HG02642 (cell line): ENCODE data around the gene TMC7.
"Not testable (repeated sequence)": the region's sequence is repeated elsewhere in the genome, so short reads cannot be mapped to it uniquely, and the experiment has no call there.

Source experiments
- ATAC-seq: cut with Tn5 transposase; IDR thresholded peaks from one replicate; pipeline ENCODE4 v1.9.1; 2021; ENCODE audit warnings: mild to moderate bottlenecking; ENCODE audit not compliant: unreplicated experiment, poor library complexity

The TMC7 gene

DNA sequence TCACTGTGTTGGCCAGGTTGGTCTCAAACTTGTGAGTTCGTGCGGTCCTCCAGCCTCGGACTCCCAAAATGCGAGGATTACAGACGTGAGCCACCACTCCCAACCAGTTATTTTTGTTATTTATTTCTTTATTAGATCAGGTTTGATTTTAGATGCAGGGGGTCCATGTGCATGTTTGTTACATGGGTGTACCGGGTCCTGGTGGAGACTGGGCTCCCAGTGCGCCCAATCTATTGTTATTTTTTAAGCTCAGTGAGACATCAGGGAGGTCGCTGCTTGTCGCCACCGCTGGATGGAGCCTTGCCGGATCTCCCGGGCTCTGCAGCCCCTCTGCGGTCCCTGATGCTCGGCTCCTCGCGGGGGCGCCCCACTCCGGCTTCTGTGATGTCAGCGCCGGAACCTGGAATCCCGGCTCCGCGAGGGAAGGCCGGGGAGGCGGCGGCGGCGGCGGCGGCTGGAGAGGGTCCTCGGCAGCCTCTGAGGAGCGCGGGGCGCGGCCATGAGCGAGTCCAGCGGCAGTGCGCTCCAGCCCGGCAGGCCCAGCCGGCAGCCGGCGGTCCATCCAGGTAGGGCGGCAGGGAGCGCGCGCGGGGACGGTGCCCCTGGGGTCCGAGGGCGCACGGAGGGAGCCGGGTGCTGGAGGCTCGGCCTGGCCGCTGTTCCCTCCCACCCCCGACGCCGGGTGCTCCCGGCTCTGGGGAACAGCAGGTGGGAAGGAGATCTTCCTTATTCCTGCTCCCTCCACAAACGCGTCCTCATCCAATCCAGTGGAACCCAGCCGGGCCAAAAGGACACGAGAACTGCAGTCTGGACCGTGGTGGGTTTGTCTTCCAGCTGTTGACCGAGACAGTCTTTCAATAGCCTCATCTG, at the start of gene TMC7:
TSS of gene TMC7 (plus strand) at position 370 of the 870 bp plus-strand sequence. CDS start at position 500, 130 bp downstream.
- ATAC-seq = no peak

DNA sequence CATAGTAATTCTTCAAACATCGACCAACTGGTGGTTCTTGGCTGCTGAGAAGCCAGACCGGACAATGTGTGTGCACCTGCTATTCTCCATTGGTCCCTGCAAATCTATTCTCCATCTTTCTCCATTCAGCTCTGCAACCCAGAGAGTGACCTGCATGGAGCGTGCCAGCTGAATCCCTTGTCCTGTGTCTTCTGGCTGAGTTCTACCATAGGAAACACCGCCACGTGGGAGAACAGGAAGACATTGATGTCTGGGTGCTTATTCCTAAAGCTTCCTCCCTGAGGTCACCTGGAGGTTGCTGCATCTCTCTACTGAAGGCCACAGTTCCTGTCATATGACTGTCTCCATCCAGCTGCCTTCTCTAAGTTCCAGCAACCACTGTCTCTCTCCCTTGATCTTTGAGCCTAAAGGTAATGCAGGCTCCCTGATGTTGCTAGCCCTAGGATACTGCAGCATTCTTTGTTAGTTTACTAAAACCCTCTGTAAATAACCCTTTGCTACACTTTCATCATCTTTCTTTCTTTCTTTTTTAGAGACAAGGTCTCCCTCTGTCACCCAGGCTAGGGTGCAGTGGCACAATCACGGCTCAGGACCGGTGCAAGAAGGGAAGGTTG, 46.9 kb upstream of the TMC7 start:
- ATAC-seq = no peak

DNA sequence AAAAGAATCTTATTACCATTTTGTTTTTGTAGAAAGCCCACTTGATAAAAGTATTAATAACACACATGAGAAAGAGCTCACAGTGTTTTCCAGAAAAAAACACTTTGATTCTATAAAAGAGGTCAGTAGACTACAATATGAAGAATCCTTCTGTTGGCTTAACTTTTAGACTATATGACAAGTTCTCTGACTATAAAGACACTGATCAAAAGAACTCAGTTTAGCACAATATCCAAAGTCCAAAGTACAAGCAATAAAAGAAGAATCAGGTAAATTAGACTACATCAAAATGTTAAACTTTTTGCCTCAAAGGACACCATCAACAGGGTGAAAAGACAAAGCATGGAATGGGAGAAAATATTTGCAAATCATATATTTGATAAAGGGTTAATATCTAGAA, 46.3 kb upstream of the TMC7 start:
- ATAC-seq = no peak

DNA sequence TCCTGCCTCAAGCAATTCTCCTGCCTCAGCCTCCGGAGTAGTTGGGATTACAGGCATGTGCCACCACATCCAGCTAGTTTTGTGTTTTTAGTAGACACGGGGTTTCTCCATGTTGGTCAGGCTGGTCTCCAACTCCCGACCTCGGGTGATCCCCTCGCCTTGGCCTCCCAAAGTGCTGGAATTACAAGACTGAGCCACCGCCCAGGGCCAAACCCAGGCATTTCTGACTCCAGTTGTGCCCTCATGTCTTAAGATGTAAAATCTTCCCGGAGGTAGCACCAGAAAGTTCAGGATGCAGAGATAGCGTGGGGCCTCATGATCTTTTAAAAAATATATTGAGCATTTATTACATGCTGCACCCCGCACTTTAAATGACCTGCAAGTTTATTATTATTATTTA, 44.7 kb upstream of the TMC7 start:
- no peak for ATAC-seq

DNA sequence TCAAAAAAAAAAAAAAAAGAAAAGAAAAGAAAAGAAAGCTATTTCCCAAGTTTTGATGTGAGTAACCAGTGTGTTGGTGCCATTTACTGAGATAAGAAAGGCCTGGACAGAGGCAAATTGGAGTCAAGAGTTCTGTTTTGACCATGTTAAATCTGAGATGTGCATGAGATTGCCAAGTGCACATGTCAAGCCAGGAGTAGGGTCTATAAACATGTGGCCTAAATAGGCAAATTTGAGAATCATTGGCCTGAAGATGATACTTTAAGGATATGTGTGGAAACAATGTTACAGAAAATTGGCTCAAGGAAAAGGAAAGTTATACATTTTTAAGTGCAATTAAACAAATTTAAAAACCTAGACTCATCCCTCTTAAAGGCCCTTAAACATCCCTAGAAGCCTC, 42.3 kb upstream of the TMC7 start:
- ATAC-seq = no peak

DNA sequence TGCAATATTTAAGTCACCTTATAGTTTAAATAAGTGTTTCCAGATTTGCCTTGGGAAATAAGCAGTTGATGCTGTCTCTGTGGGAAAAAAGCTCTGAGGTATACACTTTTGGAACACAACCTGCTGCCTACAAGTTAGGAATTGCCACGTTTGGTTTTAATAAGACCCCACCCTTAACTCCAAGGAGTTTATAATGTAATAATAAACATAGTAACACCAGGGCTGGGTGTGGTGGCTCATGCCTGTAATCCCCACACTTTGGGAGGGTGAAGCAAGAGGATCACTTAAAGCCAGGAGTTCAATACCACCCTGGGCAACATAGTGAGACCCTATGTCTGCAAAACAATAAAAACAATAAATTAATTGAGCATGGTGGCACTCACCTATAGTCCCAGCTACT, 41.7 kb upstream of the TMC7 start:
- ATAC-seq = no peak

DNA sequence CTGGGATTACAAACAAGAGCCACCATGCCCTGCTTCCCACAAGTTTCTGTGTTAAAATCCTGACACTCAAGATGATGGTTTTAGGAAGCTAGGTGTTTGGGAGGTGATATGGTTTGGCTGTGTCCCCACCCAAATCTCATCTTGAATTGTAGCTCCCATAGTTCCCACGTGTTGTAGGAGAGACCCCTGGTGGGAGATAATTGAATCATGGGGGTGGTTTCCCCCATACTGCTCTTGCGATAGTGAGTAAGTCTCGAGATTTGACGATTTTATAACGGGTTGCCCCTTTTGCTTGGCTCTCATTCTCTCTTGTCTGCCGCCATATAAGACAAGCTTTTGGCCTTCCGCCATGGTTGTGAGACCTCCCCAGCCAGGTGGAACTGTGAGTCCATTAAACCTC, 40.3 kb upstream of the TMC7 start:
- ATAC-seq = no peak

DNA sequence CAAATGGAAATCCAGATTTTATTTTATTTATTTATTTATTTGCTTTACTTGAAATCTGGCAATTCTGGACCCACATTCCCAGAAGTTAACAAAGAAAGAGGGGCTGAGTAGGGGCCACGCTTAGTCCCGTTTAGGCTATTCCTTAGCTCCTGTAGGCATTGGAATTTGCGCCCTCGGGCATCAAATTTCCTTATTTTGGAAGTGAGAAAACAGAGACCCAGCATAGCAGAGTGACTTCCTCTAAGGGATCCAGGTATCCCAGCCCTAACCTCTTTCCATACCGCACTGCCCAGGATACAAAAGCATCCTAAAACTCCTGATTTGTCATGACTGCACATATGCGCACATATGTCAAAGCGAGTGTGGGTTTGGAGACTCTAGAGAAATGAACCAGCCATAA, 38.5 kb upstream of the TMC7 start:
- no peak for ATAC-seq

DNA sequence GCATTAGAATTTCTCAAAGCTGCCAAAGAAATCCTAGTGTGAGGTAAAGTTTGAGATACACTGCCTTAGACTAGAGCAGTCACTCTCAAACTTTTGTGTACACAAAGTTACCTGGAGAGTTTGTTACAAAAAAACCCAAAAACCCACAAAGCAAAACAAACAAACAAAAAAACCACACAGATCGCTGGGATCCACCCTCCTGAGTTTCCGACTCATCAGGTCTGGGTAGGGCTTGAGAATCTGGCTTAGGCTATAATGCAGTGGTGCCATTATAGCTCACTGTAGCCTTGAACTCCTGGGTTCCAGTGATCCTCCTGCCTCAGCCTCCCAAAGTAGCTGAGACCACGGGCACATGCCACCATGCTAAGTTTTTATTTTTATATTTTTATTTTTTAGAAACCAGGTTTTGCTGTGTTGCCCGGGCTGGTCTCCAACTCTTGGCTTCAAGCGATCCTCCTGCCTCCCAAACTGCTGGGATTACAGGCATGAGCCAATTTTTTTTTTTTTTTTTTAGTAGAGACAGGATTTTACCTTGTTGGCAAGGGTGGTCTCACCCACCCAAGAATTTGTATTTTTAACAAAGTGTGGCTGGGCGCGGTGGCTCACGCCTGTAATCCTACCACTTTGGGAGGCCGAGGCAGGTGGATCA, 35.2 kb upstream of the TMC7 start:
- no peak for ATAC-seq

DNA sequence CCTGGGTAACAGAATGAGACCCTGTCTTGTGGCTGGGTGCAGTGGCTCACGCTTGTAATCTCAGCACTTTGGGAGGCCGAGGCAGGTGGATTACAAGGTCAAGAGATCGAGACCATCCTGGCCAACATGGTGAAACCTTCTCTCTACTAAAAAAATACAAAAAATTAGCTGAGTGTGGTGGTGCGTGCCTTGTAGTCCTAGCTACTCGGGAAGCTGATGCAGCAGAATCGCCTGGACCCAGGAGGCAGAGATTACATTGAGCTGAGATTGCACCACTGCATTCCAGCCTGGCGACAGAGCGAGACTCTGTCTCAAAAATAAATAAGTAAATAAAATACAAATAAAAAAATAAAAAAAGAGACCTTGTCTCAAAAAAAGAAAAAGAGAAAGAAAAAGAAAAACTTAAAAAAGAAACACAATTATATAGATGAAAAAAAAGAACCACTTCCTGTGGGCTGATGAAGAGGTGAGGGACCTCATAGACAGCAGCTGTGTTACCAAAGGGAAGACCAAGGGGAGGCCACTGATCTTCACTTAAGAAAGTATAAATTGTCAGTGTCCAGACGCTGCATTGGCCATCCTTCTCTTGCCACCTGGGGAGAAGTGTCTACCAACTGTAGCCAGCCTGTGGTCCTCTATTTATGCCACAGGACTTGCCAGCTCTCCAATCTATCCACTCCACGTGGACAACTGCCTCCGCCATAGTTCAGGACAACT, 33.1 kb upstream of the TMC7 start:
- no peak for ATAC-seq

DNA sequence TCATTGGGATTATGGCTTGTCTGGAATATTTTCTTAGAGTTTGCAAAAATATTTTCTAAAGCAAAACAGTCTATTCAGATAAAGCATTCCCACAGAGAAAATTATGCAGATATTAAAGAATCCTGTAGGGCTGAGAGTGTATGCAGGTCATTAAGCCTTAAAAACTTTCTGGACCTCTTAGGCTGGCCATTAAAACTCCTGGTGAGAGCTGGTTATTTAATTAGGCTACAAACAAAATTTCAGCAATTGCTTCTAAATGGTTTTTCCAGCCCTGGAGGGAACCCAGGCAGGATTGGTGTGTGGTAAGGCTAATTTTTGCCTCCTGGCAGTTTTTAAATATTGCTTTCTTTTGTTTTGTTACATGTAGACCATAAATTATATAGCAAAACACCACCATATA, 30.2 kb upstream of the TMC7 start:
- no peak for ATAC-seq

DNA sequence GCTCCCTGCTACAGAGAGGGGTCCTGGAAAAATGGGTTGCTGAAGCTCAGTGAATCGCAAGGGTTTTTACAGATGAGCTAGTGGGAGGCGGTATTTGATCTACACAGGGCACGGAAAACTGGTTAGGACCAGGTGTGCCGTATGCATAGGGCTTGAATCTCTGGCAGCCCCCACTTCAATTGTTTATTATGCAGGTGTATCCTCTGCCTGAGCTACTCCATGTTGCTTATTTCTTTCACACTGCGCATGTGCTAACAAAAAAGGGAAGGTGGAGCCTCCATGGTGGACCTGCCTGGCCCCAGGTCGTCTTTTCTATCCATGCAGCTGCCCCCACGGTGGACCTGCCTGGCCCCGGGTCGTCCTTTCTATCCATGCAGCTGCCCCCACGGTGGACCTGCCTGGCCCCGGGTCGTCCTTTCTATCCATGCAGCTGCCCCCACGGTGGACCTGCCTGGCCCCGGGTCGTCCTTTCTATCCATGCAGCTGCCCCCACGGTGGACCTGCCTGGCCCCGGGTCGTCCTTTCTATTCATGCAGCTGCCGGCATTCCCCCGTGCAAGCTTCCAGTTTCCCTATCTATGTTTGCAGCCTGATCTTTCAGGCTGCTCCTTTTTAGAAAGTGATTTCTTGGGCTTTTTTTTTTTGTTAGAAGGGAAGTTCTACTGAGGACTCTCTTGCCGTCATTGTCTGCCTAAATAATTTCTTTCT, 27.7 kb upstream of the TMC7 start:
- ATAC-seq = not testable (repeated sequence)

DNA sequence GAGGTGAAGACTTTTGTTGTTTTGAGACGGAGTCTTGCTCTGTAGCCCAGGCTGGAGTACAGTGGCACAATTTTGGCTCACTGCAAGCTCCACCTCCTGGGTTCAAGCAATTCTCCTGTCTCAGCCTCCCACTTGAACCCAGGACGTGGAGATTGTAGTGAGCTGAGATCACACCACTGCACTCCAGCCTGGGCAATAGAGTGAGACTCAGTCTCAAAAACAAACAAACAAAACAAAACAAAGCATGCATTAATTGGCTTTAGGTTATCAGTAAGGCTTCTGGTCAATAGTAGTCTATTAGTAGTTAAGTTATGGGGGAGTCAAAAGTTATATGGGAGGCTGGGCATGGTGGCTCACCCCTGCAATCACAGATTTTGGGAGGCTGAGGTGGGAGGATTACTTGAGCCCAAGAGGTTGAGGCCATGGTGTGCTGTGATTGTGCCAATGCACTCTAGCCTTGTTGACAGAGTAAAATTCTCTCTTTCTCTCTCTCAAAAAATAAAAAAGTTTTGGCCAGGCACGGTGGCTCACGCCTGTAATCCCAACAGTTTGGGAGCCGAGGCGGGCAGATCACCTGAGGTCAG, 27.0 kb upstream of the TMC7 start:
- not testable (repeated sequence) for ATAC-seq

DNA sequence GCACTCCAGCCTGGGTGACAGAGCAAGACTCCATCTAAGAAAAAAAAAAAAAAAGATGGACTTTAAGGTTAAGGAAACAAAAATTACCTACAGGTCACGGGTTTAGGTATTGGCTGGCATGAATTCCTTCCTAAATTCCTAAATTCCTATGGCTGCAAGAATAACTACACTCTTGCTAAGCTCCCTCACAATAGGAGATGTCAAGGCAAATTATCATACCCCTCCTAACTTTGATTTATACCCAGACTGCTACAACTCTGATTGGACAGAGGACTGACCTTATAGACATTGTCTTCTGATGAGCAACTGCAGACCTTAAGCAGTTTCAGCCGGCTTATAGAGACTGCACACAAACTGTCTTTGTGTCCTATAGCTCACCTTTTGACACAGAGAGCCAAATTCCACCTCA, 25.1 kb upstream of the TMC7 start:
- ATAC-seq = no peak

DNA sequence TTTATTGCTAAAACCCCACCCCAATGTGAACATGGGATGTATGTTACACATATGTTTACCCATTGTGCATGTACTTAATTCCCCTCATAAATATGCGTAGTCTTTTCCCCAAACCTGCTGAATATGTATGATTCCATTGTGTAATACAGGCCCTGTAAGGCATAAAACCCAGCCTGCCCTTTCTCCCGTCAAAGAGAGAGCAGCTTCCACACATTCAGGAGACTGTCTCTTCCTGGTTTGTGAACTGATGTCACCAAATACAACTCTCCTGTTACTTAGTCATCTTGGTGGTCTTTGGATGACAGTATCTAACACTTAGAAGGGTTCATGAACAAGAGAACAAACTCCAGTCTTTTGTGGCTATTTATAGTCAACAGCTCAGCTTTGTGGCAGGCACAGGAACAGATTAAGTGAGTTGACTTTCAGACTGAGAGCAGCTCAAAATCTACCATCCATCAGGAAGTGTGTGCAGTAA, 24.7 kb upstream of the TMC7 start:
- no peak for ATAC-seq

DNA sequence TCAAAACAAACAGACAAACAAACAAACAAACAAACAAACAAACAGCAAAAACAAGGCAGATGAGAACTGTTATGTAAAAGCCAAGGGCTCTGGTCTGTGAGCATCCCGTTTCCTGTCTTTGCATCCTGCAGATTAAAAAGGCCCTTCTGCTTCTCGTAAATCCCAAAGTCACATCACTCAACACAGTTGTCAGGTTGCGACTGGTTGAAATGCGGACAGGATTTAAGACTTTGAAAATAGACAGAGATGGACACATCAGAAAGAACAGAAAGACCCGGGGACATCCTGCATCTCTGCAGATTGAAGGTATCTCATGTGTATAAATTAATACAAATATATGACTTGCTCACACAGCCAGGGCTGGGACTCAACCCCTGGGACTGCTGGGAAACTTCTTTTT, 18.2 kb upstream of the TMC7 start:
- no peak for ATAC-seq

DNA sequence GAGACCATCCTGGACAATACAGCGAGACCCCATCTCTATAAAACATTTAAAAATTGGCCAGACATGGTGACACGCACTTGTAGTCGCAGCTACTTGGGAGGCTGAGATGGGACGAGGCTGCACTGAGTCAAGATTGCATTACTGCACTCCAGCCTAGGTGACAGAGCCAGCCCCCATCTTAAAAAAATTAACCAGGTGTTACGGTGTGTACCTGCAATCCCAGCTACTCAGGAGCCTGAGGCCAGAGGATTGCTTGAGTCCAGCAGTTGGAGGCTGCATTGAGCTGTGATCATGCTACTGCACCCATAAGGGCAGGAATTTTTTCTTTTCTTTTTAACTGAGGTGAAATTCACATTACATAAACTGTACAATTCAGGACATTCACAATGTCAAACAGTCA, 16.9 kb upstream of the TMC7 start:
- no peak for ATAC-seq

DNA sequence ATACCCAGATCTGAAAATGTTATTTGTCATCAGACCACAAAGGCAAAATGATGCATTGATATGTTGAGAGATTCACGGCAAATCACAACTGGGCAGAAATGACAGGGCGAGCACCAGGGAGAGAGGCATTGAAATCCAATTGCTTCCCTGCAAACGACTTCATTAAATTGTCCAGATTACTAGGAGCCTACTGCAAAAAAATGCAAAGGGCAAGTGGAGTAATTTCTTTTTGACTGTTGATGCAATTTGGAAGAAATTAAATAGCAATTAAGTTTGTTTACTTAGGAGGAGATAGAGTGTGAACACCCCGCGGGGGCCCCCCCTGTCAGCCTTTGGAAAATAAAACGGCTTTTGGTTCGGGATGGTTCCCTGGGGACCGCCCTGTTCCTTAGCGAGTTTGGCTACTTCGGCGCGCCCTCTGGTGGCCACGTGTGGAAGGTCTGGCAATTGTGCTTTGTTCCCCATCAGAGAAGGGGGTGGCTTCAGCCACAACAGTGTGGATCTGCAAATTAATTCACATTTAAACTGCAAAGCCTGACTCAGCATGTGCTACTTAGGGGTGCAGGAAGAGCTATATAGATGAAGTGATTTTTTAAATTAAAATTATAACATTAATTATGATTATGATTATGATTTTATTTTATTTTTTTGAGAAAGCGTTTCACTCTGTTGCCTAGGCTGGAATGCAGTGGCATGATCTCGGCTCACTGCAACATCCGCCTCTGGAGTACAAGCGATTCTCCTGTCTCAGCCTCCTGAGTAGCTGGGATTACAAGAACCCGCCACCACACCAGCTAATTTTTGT, 14.5 kb upstream of the TMC7 start:
- ATAC-seq = peak; percentile 48

DNA sequence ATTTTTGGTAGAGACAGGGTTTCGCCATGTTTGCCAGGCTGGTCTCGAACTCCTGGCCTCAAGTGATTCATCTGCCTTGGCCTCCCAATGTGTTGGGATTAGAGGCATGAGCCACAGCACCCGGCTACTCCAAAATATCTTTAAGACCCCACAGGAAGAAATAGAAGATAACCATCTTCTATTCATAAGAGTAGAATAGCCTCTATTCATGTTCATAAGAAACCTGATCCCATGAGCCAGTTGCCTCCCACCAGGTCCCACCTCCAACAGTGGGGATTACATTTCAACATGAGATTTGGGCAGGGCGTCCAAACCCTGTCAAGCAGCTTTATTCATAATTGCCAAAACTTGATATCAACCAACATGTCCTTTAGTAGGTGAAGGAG, 13.9 kb upstream of the TMC7 start:
- ATAC-seq = no peak
